NCI-H524 treated with DMSO at 0.1 percent for 48 hours (cell line): ENCODE measurements around the gene HSDL2.
A peak's percentile ranks its signal among the peaks of the same experiment; 100 is the strongest.
"Not testable (repeated sequence)": the region's sequence is repeated elsewhere in the genome, so short reads cannot be mapped to it uniquely, and the experiment has no call there.

Source experiments
- DNase-seq: peaks from one replicate; lab custom pipeline; 2025; lab: John Stamatoyannopoulos, UW

The HSDL2 gene

GRCh38 chr9:112366591-112366990 is 13.3 kb upstream of the HSDL2 start:
- no peak for DNase-seq

- DNase-seq = no peak
Observed at GRCh38 chr9:112367465-112367864, 12.4 kb upstream of the HSDL2 start.

GRCh38 chr9:112369817-112370216 is 10.1 kb upstream of the HSDL2 start:
- no peak for DNase-seq

GRCh38 chr9:112371060-112371459 is 8.8 kb upstream of the HSDL2 start:
- no peak for DNase-seq

- not testable (repeated sequence) for DNase-seq
Observed at GRCh38 chr9:112373666-112374065, 6.2 kb upstream of the HSDL2 start.

- DNase-seq = not testable (repeated sequence)
Observed at GRCh38 chr9:112374232-112374631, 5.7 kb upstream of the HSDL2 start.

GRCh38 chr9:112375361-112375760 is 4.5 kb upstream of the HSDL2 start:
- no peak for DNase-seq

GRCh38 chr9:112377087-112377486 is 2.8 kb upstream of the HSDL2 start:
- DNase-seq = no peak

GRCh38 chr9:112377684-112378327 is 2.1 kb upstream of the HSDL2 start:
- DNase-seq = no peak

- DNase-seq = no peak
Observed at GRCh38 chr9:112378328-112379176, 1.4 kb upstream of the HSDL2 start.

- peak; percentile 95 for DNase-seq
Observed at GRCh38 chr9:112379177-112380101, 469 bp upstream of the HSDL2 start.

- DNase-seq = no peak
Observed at GRCh38 chr9:112380825-112381221, 915 bp downstream of the HSDL2 start.

- no peak for DNase-seq
Observed at GRCh38 chr9:112382066-112382465, 2.2 kb downstream of the HSDL2 start.

- DNase-seq = no peak
Observed at GRCh38 chr9:112382501-112383364, 2.8 kb downstream of the HSDL2 start.

- DNase-seq = no peak
Observed at GRCh38 chr9:112384219-112384618, 4.3 kb downstream of the HSDL2 start.

- no peak for DNase-seq
Observed at GRCh38 chr9:112384690-112385089, 4.8 kb downstream of the HSDL2 start.

- DNase-seq = no peak
Observed at GRCh38 chr9:112387115-112387514, 7.2 kb downstream of the HSDL2 start.

GRCh38 chr9:112389897-112390296 is 10.0 kb downstream of the HSDL2 start:
- not testable (repeated sequence) for DNase-seq

- not testable (repeated sequence) for DNase-seq
Observed at GRCh38 chr9:112391936-112392560, 12.1 kb downstream of the HSDL2 start.

GRCh38 chr9:112393146-112393545 is 13.2 kb downstream of the HSDL2 start:
- not testable (repeated sequence) for DNase-seq

- no peak for DNase-seq
Observed at GRCh38 chr9:112396416-112396815, 16.5 kb downstream of the HSDL2 start.
